Neuronal stem cell (in vitro differentiated cells): ENCODE measurements around the gene SLC25A26.

Source experiments
- DNase-seq: peaks from one replicate; pipeline ENCODE4 v3.0.0-alpha.2; 2013; ENCODE audit warnings: low spot score
- H2AFZ ChIP-seq: one replicate; pipeline ENCODE4 v1.6.1; 2013; ENCODE audit warnings: mild to moderate bottlenecking, low read length, inconsistent platforms
- H2AK5ac ChIP-seq: 2 replicates; pipeline ENCODE4 v1.6.1; 2013; ENCODE audit warnings: low read depth, mild to moderate bottlenecking, inconsistent platforms, low read length, moderate library complexity, mixed read lengths
- H2BK120ac ChIP-seq: 2 replicates; pipeline ENCODE4 v1.6.1; 2013; ENCODE audit warnings: low read depth, mild to moderate bottlenecking, inconsistent platforms, low read length, moderate library complexity, mixed read lengths
- H2BK12ac ChIP-seq: one replicate; pipeline ENCODE4 v1.6.1; 2013; ENCODE audit warnings: low read length, inconsistent platforms
- H2BK15ac ChIP-seq: 2 replicates; pipeline ENCODE4 v1.6.1; 2013; ENCODE audit warnings: mild to moderate bottlenecking, low read length, inconsistent platforms, mixed read lengths
- H2BK5ac ChIP-seq: one replicate; pipeline ENCODE4 v1.6.1; 2013; ENCODE audit warnings: inconsistent platforms, mild to moderate bottlenecking, low read length, moderate library complexity
- H3K14ac ChIP-seq: one replicate; pipeline ENCODE4 v1.6.1; 2013; ENCODE audit warnings: low read length, inconsistent platforms
- H3K18ac ChIP-seq: 2 replicates; pipeline ENCODE4 v1.6.1; 2013; ENCODE audit warnings: low read length, inconsistent platforms
- H3K23ac ChIP-seq: 2 replicates; pipeline ENCODE4 v1.6.1; 2013; ENCODE audit warnings: low read depth, mild to moderate bottlenecking, mixed read lengths, low read length, inconsistent platforms; ENCODE audit not compliant: poor library complexity
- H3K27ac ChIP-seq: replicated peaks from 3 replicates; pipeline ENCODE4 v1.5.1; 2013; ENCODE audit warnings: low read length, inconsistent platforms
- H3K27me3 ChIP-seq, 3 experiments: 2 replicates each; pipeline ENCODE4 v1.6.1; 2013; ENCODE audit warnings: low read length in 3 of 3, mild to moderate bottlenecking in 2 of 3, inconsistent platforms in 1 of 3, low read depth in 1 of 3, mixed read lengths in 1 of 3, moderate library complexity in 1 of 3; ENCODE audit not compliant: control insufficient read depth in 3 of 3, insufficient read depth in 3 of 3
- H3K36me3 ChIP-seq, 2 donors: replicated peaks in 1 of 2; 2 replicates each; pipeline ENCODE4 v1.6.1; 2013; ENCODE audit warnings: low read length in 2 of 2; ENCODE audit not compliant: control insufficient read depth in 2 of 2, insufficient read depth in 2 of 2
- H3K4ac ChIP-seq: 2 replicates; pipeline ENCODE4 v1.6.1; 2013; ENCODE audit warnings: inconsistent platforms, mild to moderate bottlenecking, low read length, moderate library complexity
- H3K4me1 ChIP-seq, 2 donors: 1 replicate in 1 of 2; 2 replicates in 1 of 2; pipeline ENCODE4 v1.6.1; 2013; ENCODE audit warnings: low read length in 2 of 2, low read depth in 1 of 2; ENCODE audit not compliant: control insufficient read depth in 2 of 2, insufficient read depth in 1 of 2
- H3K4me2 ChIP-seq: one replicate; pipeline ENCODE4 v1.6.1; 2013; ENCODE audit warnings: mild to moderate bottlenecking, low read length, inconsistent platforms; ENCODE audit not compliant: insufficient read depth, poor library complexity, severe bottlenecking
- H3K4me3 ChIP-seq, 2 donors: 2 replicates each; pipeline ENCODE4 v1.5.1; 2013; ENCODE audit warnings: low read length in 2 of 2, mild to moderate bottlenecking in 2 of 2, inconsistent platforms in 1 of 2, moderate library complexity in 1 of 2
- H3K79me1 ChIP-seq: one replicate; pipeline ENCODE4 v1.6.1; 2013; ENCODE audit warnings: low read depth, mild to moderate bottlenecking, inconsistent platforms, low read length, moderate library complexity
- H3K9ac ChIP-seq: one replicate; pipeline ENCODE4 v1.6.1; 2013; ENCODE audit warnings: mild to moderate bottlenecking, low read depth, low read length, inconsistent platforms; ENCODE audit not compliant: poor library complexity
- H3K9me3 ChIP-seq, 2 donors: replicated peaks in 1 of 2; 2 replicates each; pipeline versions ENCODE3 to v1.6.1; 2013; ENCODE audit warnings: low read length in 2 of 2, mild to moderate bottlenecking in 2 of 2, inconsistent platforms in 1 of 2, low read depth in 1 of 2, mixed read lengths in 1 of 2, moderate library complexity in 1 of 2; ENCODE audit not compliant: control insufficient read depth in 2 of 2, insufficient read depth in 1 of 2
- H4K8ac ChIP-seq: one replicate; pipeline ENCODE4 v1.6.1; 2013; ENCODE audit warnings: low read depth, mild to moderate bottlenecking, inconsistent platforms, low read length, moderate library complexity
- H4K91ac ChIP-seq: one replicate; pipeline ENCODE4 v1.6.1; 2013; ENCODE audit warnings: low read length, low read depth, mild to moderate bottlenecking, inconsistent platforms; ENCODE audit not compliant: poor library complexity
- WGBS, 2 donors: extraction: QIAGEN DNeasy Blood & Tissue Kit; methylation state at CpG; one replicate each; pipeline ENCODE4 v1.1.7; 2013; ENCODE audit warnings: missing lambda C conversion rate in 2 of 2, mixed read lengths in 1 of 2; ENCODE audit not compliant: insufficient read length in 2 of 2, insufficient replicate concordance in 1 of 2; ENCODE audit errors: extremely low coverage in 2 of 2; 5-methylcytosine and 5-hydroxymethylcytosine counted together

The SLC25A26 gene

GRCh38 chr3:66379565-66379964 is 158.8 kb downstream of the SLC25A26 start:
- no peak overlapping the region for H3K27ac ChIP-seq
- H3K9me3 ChIP-seq: peaks cover 0 to 2% of the 10 kb centered on the region in 2 donors
- no peak overlapping the region for H3K4ac ChIP-seq
- no peak overlapping the region for H3K18ac ChIP-seq
- no peak overlapping the region for H2BK12ac ChIP-seq
- H3K36me3 ChIP-seq: peaks cover 68 to 100% of the 10 kb centered on the region in 2 donors
- H3K23ac ChIP-seq: no peak overlapping the region
- H2BK5ac ChIP-seq: no peak overlapping the region
- peaks cover 0 to 4% of the 10 kb centered on the region in 2 donors for H3K4me1 ChIP-seq
- H3K4me2 ChIP-seq: no peak overlapping the region
- no CpG with 5 or more reads among the region's 9 CpGs for WGBS, 2 donors
- H2AK5ac ChIP-seq: no peak overlapping the region
- no peak overlapping the region for H3K9ac ChIP-seq
- H2BK15ac ChIP-seq: no peak overlapping the region
- DNase-seq: no peak
- H3K79me1 ChIP-seq: peaks cover 5% of the 10 kb centered on the region
- H3K27me3 ChIP-seq: no peaks in the 10 kb centered on the region
- H2AFZ ChIP-seq: no peak overlapping the region
- no peak overlapping the region for H3K14ac ChIP-seq
- no peak overlapping the region for H4K8ac ChIP-seq
- no peak overlapping the region for H4K91ac ChIP-seq
- H2BK120ac ChIP-seq: no peak overlapping the region
- no peak overlapping the region for H3K4me3 ChIP-seq

GRCh38 chr3:66380200-66380932 is 159.6 kb downstream of the SLC25A26 start:
- Histone ChIP-seq H3K79me1 (peaks cover 5% of the 10 kb centered on the region), H3K14ac (no peak overlapping the region), H2BK15ac (no peak overlapping the region), H2BK5ac (no peak overlapping the region), H4K91ac (no peak overlapping the region), H3K18ac (no peak overlapping the region), H2AFZ (no peak overlapping the region), H3K36me3 (peaks cover 74 to 100% of the 10 kb centered on the region in 2 donors), H3K9me3 (peaks cover 2 to 6% of the 10 kb centered on the region in 2 donors), H3K9ac (peak overlapping the region; percentile 18), H3K23ac (no peak overlapping the region), H3K4me2 (no peak overlapping the region), H4K8ac (no peak overlapping the region), H3K4me3 (peak overlapping the region in 1 of 2 donors; percentile 19), H2AK5ac (no peak overlapping the region), H3K27me3 (no peaks in the 10 kb centered on the region), H2BK120ac (no peak overlapping the region), H3K4me1 (peaks cover 0 to 4% of the 10 kb centered on the region in 2 donors), H2BK12ac (no peak overlapping the region), H3K4ac (no peak overlapping the region), H3K27ac (no peak overlapping the region)
- WGBS, 2 donors: no CpG with 5 or more reads among the region's 26 CpGs
- no peak for DNase-seq

- H3K36me3 ChIP-seq: peaks cover 80 to 100% of the 10 kb centered on the region in 2 donors
Observed at GRCh38 chr3:66381626-66382025, 160.8 kb downstream of the SLC25A26 start.

GRCh38 chr3:66382142-66382541 is 161.3 kb downstream of the SLC25A26 start:
- Histone ChIP-seq H3K14ac (peak overlapping the region; percentile 9), H2BK15ac (no peak overlapping the region), H2BK5ac (no peak overlapping the region), H3K4me2 (no peak overlapping the region), H3K9me3 (peaks cover 6 to 23% of the 10 kb centered on the region in 2 donors), H3K27ac (no peak overlapping the region), H2BK120ac (no peak overlapping the region), H4K91ac (no peak overlapping the region), H2BK12ac (no peak overlapping the region), H3K18ac (no peak overlapping the region), H2AFZ (no peak overlapping the region), H3K36me3 (peaks cover 81 to 100% of the 10 kb centered on the region in 2 donors), H3K4me1 (peaks cover 0 to 4% of the 10 kb centered on the region in 2 donors), H2AK5ac (no peak overlapping the region), H3K4ac (no peak overlapping the region), H4K8ac (no peak overlapping the region), H3K4me3 (no peak overlapping the region), H3K27me3 (no peaks in the 10 kb centered on the region), H3K79me1 (peaks cover 8% of the 10 kb centered on the region), H3K23ac (no peak overlapping the region), H3K9ac (peak overlapping the region; percentile 53)
- no peak for DNase-seq
- no CpG with 5 or more reads among the region's 10 CpGs for WGBS, 2 donors

More at GRCh38 chr3:66381626-66382025, 160.8 kb downstream of the SLC25A26 start:
- no peak overlapping the region for H2BK15ac ChIP-seq
- no peak overlapping the region for H3K9ac ChIP-seq
- no peak overlapping the region for H2AK5ac ChIP-seq
- no peak overlapping the region for H3K18ac ChIP-seq
- peaks cover 0 to 4% of the 10 kb centered on the region in 2 donors for H3K4me1 ChIP-seq
- H3K23ac ChIP-seq: no peak overlapping the region
- no peak overlapping the region for H2BK120ac ChIP-seq
- no peak overlapping the region for H3K14ac ChIP-seq
- DNase-seq: no peak
- no peak overlapping the region for H2BK12ac ChIP-seq
- peaks cover 8% of the 10 kb centered on the region for H3K79me1 ChIP-seq
- H3K4me2 ChIP-seq: no peak overlapping the region
- peaks cover 6 to 18% of the 10 kb centered on the region in 2 donors for H3K9me3 ChIP-seq
- peak overlapping the region in 1 of 2 donors; percentile 19 for H3K4me3 ChIP-seq
- no peak overlapping the region for H4K8ac ChIP-seq
- no peak overlapping the region for H3K27ac ChIP-seq
- H2AFZ ChIP-seq: no peak overlapping the region
- H3K4ac ChIP-seq: no peak overlapping the region
- WGBS, 2 donors: no CpG with 5 or more reads among the region's 7 CpGs
- no peak overlapping the region for H2BK5ac ChIP-seq
- H4K91ac ChIP-seq: no peak overlapping the region
- H3K27me3 ChIP-seq: no peaks in the 10 kb centered on the region
